NCI-H526 (cell line): ENCODE results near the gene LYSMD2.

ENCODE experiments used
- DNase-seq, 2 experiments: peaks; one replicate each; lab custom pipeline; 2025; lab: John Stamatoyannopoulos, UW

The LYSMD2 gene, protein sequence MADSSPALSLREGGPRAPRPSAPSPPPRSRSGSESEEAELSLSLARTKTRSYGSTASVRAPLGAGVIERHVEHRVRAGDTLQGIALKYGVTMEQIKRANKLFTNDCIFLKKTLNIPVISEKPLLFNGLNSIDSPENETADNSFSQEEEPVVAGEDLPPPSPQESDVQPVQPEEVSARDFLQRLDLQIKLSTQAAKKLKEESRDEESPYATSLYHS

DNA sequence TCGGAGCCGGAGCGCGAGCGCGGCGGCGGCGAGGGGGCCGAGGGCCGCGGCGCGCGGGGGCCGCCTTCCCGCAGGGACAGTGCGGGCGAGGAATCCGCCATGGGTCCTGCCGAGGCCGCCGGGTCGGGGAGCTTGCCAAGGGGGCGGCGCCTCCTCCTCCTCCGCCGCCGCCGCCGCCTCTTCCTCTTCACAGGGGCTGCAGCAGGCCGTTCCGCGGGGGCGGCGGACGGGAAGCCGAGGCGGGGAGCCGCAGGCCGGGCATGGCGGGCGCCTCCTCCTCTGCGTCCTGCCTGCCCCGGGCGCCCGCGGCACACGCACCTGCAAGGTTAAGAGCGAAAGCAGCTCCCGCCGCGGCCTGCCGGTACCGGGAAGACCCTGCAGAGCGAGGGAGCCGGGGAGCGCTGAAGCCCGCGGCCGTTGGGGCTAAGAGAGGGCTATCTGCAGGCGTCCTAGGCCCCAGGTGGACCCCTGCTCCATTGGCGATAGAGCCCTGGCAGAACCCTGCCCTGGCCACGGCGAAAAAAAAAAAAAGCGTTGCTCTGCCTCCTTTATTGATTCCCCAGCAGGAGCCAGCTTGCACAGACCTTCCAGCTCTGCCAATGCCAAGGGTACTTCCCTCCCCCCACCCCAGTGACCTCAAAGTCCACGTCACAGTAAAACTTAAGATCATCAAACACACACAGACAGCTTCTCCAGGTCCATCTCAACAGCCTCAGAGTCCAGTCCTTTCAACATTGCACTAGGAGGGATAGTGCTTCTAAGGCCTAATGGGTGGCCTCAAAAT is at the start of gene LYSMD2:
LYSMD2 (minus strand) TSS at position 134 of the 784 bp plus-strand sequence; CDS start at position 101, 33 bp downstream.
- DNase-seq, result peak; percentile 12 to 69

DNA sequence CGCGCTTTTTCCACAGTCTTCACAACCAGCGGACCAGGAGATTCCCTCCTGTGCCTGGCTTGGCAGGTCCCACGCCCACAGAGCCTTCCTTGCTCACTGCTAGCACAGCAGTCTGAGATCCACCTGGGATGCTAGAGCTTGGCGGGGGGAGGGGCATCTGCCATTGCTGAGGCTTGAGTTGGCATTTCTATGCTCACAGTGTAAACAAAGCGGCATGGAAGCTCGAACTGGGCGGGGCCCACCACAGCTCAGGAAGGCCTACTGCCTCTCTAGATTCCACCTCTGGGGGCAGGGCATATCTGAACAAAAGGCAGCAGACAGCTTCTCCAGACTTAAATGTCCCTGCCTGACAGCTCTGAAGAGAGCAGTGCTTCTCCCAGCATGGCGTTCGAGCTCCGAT is 49.7 kb upstream of the LYSMD2 start:
- peak; percentile 11 to 16 for DNase-seq

DNA sequence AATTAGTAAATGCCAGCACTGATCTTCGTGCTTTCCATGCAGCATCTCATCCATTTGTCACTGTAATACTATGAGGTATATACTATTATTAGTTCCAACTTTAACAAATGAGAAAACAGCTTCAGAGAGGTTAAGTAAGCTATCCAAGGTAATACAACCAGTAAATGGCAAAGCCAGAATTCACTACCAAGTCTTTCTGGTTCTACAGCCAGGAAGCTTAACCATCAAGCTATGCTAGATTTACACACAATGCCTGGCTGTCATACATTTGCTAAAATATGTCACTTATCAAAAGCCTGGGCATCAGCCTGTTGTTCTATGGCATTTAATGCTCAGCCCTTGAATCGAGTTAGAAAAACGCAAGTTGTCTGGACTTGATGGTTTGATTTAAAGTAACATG is 46.5 kb upstream of the LYSMD2 start:
- no peak for DNase-seq

DNA sequence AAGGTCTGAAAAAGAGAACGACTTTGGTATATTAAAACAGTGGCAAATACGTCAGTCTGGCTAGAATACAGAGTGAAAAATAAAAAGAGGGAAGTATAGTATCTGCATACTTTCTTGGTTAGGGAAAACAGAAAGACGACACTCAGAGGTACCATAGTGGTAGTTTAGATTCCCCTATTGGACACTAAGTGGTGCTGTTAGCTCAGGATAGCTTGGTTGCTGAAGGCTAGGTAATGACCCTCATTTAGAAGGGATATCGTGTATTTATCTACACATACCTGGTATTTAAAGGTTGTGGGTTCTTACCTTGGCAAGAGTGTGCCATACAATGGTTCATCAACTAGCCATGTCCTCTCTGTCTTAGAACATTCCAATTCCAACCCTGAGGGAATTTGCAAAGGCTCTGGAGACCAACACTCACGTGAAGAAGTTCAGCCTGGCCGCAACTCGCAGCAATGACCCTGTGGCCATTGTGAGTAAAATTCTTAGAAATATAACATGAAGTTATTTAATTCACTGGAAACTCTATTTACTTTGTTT is 45.0 kb upstream of the LYSMD2 start:
- DNase-seq, result peak in 1 of 2 experiments; percentile 48

DNA sequence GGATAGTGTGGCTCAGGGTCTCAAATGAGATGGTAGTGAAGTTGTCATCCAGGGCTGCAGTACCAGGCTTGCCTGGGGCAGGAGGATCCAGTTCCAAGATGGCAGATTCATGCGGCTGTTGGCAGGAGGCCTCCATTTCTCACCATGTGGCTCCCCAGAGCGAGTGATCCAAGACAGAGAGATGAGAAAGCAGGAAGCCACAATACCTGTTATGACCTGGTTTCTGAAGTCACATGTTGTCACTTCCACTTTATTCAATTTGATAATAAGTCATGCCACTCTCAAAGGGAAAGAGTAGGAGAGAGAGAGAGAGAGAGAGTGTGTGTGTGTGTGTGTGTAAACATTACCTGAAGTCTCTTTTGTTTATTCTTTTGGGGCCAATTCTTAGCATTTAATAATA is 44.1 kb upstream of the LYSMD2 start:
- no peak for DNase-seq

DNA sequence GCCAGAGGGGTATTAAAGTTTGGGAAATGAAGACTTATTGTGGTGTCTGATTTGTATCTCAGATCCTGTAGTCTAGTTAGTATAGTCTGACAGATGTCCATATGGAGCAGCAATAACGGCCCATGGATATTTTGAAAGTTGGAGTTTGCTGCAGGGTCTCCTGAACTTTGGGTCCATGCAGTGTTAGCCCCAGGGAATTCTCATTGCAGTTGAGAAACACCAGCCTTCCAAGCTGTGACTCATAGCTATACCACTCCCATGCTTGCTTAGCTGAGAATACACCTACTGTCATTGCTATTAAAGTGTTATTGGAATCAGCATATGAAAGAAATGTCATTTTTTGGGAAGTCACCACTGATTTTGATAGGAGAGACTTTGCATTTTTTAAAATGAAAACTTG is 43.2 kb upstream of the LYSMD2 start:
- no peak for DNase-seq

DNA sequence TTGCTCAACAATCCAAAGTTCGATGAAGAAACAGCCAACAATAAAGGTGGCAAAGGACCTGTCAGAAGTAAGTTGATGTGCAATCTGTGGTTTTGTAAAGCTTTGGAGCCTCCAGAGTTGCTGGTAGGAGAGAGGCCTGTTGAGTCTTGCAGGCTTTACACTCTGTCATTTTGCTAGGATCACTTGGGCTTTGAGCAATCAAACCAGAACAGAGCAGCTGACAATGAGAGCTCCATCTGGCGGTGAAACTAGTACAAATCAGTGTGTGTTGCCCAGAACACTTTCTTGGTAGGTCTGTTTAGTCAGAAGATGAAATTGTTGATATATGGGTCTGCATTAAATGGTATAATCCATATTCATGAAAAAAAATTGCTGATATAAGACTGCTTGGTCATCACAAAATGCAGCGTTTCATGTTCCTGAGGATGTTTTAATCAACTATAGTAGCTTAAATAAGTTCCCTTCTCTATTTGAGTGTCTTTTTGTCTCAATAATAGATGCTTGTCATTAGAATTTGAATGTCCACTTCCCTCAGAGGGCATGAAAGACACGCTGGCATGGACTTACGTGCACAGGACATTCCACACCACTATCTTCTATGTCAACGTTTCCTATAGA is 39.6 kb upstream of the LYSMD2 start:
- DNase-seq, result peak; percentile 84 to 88

DNA sequence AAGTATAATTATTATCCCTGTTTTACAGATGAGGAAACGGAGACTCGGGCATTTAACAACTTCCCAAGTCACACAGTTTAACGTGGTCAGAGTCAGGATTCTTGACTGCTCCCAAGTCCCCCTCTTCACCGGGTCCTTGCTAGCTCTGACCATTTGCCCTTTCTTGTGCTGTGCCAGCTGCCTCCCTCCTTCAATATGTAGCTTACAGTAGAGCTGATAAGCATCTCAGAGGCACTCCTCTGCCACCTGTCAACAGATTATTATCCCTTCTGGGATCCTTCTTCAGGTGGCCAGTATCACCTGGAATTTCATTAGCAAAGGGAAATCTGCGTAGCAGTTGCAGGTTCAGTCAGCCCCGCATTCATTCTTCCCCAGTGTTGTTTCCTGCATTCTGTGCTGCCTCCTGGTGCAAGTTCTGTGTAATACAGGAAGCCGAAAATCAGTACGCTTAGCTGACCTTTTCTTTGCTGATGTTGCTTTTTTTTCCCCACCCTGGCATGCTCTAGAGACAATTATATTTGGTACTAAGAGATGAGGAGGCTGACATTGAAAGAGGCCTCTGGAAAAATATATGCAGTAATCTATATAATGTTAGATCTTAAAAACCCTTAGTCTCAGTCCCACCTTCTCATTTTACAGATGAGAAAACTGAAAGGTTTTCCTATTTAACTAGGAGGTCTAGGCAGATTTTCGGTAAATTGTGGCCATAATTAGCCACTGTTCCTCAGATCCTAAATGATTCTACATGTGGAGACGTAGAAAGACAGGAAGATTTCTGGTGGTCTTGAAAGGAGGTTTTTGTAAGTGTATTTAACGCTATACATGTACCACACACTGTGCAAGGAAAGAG is 38.7 kb upstream of the LYSMD2 start:
- DNase-seq, result peak; percentile 85 to 90

DNA sequence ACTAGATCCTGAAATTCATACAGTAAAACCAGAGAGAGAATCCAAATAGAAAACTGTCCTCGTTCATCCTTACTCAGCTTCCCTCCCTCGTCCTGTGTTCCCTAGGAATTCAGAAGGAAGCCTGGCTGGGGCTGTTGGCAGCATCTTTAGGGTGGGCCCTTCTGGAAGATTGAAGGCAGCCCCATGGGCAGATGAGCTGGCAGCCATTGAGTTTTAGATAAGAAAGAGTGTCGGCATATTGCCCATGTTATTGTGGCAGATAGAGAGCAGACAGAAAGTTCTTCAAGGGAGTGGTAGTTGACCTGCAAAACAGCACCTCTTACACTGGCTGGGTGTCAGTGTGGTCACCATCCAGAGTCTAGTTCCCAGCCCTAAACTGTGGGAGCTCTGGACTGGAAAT is 37.5 kb upstream of the LYSMD2 start:
- DNase-seq, result no peak

DNA sequence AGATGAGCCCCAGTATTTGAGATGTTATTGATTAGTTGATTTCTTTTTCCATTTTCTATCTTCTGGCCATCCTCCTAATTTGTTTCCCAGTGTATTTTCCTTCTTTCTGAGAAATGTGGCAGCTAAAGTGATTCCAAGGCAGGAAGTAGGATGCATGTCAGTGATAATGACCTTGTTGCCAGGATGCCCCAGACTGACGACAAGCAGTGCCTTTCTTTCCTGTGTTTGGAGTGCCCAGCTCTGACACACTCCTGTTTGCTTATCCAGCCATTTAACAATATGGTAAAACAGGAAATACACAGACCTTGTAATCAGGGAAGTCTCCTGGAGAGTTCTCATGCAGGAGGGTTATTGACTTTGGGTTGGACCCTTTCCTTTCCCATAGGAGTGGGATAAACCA is 34.3 kb upstream of the LYSMD2 start:
- DNase-seq, result no peak

DNA sequence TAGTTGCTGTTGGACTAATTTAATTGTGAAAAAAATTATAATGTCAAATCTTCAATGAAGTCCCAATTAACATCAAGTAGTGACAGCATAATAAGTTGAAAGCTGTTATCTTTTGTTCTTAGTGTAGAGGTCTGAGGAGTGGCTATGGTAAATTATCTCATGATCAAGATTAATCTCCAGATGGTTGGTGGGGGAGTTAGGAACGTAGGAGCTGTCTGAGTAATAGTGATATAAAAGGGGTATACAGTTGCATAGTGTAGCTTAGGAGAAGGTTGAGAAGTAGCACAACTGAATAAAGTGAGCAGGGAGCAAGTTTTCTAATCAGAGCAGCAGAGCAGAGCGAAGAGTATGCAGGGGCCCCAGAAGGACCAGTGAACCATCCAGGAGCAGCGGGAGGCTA is 33.4 kb upstream of the LYSMD2 start:
- no peak for DNase-seq

DNA sequence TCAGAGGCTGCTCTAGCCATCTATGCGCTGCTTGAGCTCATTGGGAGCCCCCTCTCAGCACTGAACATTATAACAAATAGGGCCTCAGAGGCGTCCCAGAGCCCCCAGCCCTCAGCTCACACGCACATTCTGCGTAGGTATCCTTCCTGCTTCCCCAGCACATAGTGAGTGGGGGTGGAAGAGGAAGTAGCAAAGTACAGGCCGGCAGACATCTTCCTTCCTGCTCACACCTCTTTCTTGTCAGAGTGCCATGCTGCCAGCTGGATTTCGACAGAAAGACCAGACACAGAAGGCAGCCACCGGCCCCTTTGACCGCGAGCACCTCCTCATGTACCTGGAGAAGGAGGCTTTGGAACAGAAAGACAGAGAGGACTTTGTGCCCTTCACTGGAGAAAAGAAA is 30.6 kb upstream of the LYSMD2 start:
- no peak for DNase-seq

DNA sequence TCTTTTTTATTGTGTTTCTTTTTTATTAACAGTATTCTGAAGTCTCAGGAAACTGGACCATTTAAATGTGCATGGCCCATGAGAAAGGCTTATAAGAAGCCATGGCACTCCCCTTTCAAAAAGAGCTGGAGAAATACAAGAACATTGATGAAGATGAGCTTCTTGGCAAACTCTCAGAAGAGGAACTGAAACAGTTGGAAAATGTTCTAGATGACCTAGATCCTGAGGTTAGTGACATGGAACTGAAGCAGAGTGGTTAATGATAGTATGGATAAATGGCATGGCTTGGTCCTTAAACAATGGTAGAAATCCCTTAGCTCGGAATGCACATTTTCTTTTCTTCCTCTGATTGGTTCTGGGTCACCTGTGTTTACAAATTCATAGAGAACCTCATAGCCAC is 28.9 kb upstream of the LYSMD2 start:
- no peak for DNase-seq

DNA sequence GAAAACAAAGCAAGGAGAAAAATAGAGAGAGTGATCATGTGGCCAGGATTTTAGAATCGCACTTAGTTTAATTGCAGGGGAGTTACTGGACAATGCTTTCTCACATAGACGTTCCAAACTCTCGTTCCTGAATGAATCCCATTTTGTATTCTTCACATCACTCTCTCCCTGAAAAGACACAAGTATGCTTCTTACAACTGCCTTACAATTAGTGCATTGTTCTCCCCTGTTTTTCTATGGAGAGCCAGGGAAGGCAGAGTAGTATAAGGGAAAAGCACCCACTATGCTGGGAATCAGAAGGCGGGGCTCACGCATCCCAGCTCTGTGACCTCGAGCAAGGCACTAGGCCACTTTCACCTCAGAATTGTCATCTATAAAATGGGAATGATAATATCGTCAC is 28.3 kb upstream of the LYSMD2 start:
- DNase-seq, result no peak

DNA sequence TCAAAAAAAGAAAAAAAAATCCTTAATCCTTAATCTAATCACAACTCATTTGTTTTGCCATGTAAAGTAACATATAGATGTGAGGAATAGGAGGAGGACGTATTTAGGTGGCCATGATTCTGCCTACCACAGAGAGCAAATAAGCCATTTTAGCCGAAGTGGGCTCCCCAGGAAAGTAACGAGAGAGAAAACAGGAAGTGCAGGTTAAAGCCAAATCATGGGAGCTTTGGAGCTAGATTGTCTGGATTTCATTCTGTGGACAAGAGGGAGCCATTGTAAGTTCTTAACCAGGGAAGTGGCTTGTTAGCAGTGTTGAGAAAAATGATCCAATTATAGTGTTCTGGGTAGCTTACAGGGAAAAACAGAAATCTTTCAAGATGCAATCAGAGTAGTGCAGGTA is 23.4 kb upstream of the LYSMD2 start:
- no peak for DNase-seq

DNA sequence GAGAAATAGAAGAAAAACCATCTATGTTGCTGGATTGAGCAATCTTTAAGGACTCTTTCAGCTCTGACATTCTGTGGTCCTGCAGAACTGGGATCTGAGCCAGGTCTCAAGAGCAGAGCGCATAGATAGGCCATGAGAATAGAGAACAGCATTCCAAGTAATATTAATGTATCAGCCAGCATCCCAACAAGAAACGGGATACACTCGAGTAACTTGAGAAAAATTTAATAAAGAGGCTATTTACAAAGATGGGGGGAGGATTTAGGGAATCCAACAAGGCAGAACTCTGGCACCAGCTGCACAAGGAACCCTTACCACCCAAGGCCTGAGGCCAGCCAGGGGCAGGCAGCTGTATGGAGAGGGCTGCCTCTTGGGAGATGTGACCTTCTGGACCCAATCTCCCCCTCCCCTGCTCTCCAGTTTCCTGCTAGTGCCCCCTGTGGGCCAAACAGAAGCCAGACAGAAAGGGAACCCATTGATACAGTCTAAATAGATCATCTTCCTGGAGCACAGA is 22.2 kb upstream of the LYSMD2 start:
- peak in 1 of 2 experiments; percentile 28 for DNase-seq

DNA sequence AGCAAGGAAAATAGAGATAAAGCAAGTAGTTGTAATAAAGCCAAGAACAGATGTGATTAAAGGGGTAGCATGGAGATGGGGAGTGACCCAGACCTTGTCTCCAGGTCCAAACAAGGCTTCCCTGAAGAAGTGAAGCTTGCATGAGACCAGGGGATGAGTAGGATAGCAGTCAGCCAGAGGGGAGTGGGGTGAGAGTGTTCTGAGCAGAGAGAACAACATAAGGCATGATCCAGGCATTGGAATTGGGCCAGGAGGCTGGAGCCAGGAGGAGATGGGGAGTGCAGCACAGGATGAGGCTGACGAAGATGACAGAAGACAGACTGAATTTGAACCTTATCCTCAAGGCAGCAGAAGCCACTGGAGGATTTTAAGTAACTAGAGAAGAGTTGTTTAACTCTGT is 21.2 kb upstream of the LYSMD2 start:
- no peak for DNase-seq

DNA sequence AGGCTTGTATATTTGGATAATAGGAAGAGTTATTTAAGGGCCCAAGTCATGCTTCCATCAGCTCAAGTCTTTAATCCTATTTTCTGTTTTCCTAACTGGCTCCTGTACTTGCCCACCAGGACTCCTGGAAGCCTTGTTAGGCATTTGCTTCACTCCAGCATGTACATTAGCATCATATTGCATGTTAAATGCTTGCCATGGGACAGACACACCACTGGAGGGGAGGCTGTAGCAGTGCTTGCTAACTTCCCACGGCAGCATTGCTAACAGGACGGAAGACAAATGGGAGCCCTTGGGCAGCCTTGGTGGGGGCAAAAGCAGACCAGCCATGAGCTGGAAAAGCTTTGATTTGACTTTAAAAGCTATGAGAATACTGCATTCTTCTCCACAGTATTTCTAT is 20.0 kb upstream of the LYSMD2 start:
- no peak for DNase-seq

DNA sequence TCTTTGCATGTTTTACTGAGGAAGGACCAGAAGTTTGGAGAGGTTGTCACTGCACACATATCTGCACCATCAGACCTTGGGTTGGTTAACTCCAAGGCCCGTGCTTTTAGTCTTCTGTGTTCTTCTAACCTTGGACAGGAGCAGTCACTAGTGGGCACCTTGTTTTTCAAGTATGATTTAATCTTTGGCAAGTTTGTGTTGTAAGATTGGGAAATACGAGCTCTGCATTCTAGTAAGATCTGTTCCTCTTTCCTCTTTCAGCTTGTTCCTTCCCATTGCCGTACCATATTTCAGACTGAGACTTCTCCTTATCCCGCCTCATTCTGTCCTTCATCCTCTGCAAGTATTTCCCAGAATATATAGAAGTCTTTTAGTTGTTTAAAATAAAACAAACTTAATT is 19.0 kb upstream of the LYSMD2 start:
- DNase-seq, result no peak

DNA sequence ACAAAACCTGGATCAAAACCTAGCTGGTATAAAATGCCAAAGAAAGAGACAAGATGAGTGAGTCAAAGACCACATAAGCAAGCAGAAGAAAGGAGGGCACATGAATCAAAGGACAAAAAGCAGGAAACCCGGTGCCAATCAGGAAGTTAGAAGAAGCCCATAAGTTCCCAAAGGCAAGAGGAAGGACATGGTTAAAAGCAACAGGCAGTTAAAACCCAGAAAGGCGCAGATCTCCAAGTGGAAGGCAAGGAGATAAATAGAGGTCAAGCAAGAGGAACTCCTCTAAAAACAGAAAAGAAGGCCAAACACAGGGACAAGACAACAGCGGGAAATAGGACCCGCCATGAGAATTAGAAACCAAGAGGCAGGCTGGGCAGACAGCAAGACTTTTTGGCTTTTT is 18.3 kb upstream of the LYSMD2 start:
- DNase-seq, result no peak

DNA sequence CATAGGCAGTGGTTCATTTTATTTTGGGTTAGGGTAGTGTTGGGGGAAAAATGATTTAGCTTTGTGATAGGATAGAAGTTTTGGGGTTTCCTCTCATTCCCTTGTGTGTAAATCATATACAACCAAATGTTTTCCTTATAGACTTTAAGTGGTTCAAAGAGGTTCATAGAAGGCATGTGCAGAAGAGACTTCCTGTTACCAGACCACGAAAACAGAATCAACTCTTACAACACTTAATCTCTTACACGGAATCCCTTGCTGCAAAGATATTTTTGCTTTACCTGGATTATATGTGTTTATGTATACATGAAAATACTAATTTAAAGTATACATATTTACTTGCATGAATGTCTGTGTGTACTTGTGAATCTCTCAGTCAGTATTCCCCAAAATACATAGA is 16.8 kb upstream of the LYSMD2 start:
- DNase-seq, result no peak

DNA sequence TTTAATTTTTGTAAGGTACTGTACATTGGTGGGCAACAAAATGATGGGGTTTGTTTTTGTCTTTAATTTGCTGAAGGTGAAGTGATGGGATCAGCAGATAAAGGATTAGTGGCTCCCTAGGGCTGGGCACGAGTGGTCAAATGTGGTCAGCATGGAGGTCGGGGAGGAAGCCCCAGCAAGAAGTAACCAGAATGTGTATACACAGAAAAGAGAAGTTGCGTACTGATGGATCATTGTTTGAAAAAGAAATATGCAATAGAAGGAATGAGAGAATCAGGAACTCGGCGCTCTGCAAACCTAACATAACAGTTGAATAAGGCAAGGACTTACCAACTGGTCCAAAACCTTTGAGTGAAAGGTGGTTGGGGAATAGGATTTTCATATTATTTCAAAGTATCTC is 15.4 kb upstream of the LYSMD2 start:
- DNase-seq, result no peak
